ENCODE data around the gene RSPRY1.
"Not testable (repeated sequence)": the region's sequence is repeated elsewhere in the genome, so short reads cannot be mapped to it uniquely, and the experiment has no call there.

Gene RSPRY1

DNA sequence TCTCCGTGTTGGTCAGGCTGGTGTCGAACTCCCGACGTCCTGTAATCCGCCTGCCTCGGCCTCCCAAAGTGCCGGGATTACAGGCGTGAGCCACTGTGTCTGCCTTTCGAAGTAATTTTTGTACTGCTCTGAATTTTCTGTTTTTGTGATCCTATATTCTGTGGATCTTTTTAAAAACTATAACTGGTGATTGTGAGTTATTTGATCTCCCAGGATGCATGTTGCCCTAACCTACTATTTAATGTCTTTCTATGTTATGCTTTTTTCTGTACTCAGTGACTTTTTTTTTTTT lies 2.5 kb downstream of the RSPRY1 start:
- no peak for TF ChIP-seq ZFX (IDR thresholded peaks at IDR 0.05)
- TF ChIP-seq, protein P1, sequence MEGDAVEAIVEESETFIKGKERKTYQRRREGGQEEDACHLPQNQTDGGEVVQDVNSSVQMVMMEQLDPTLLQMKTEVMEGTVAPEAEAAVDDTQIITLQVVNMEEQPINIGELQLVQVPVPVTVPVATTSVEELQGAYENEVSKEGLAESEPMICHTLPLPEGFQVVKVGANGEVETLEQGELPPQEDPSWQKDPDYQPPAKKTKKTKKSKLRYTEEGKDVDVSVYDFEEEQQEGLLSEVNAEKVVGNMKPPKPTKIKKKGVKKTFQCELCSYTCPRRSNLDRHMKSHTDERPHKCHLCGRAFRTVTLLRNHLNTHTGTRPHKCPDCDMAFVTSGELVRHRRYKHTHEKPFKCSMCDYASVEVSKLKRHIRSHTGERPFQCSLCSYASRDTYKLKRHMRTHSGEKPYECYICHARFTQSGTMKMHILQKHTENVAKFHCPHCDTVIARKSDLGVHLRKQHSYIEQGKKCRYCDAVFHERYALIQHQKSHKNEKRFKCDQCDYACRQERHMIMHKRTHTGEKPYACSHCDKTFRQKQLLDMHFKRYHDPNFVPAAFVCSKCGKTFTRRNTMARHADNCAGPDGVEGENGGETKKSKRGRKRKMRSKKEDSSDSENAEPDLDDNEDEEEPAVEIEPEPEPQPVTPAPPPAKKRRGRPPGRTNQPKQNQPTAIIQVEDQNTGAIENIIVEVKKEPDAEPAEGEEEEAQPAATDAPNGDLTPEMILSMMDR (conservative IDR thresholded peaks at IDR 0.05): no peak
- H3K27ac ChIP-seq: peak overlapping the region; percentile 60

DNA sequence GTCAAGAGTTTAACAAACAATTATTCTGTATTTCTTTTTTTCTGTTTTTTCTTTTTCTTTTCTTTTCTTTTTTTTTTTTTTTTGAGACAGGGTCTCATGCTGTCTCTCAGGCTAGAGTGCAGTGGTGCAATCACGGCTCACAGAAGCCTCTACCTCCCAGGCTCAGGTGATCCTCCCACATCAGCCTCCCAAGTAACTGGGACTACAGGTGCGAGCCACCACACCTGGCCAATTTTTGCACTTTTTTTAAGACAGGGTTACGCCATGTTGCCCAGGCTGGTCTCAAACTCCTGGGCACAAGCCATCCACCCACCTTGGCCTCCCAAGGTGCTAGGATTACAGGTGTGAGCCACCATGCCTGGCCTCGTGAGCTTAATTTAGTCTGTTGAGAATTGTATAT lies 3.4 kb downstream of the RSPRY1 start:
- H3K27ac ChIP-seq: not testable (repeated sequence)

DNA sequence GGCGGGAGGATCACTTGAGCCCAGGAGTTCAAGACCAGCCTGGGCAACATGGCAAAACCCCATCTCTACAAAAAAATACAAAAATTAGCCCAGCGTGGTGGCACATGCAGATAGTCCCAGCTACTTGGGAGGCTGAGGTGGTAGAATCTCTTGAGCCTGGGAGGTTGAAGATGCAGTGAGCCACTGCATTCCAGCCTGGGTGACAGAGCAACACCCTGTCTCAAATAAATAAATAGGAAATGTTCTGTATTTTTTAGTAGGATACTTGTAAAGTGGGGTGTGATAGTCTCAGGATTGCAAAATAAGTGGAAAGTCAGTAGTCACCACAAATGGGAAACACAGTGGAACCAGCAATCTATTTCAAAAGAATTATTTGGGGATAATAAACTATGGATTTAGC lies 4.0 kb downstream of the RSPRY1 start:
- TF ChIP-seq, protein P1 (conservative IDR thresholded peaks at IDR 0.05): no peak
- TF ChIP-seq ZFX (IDR thresholded peaks at IDR 0.05): no peak
- H3K27ac ChIP-seq: no peak overlapping the region

DNA sequence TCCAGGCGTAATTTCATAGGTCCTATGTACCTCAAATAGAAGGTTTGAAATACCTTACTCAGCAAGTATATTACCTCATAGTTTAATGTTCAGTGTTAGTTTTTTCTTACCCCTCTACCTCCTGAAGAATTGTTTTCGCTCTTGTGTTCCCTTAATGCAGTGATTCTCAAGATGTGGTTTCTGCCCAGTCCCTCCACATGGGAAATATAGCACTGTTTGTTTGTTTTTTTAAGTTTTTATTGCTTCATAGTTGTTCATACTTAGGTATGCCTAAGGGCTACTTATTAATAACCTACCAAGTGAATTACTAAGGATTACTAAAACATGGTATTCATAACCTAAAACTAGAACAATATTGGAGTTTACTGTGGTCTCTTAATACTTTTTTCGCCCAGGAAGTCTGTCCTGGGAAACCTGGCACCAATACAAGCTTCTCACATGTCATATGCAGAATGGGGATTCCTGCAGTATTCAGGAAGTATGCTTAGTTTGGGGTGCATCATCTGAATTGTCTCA lies 5.0 kb downstream of the RSPRY1 start:
- TF ChIP-seq, protein P1 (conservative IDR thresholded peaks at IDR 0.05): no peak
- TF ChIP-seq ZFX (IDR thresholded peaks at IDR 0.05): no peak
- no peak overlapping the region for H3K27ac ChIP-seq

DNA sequence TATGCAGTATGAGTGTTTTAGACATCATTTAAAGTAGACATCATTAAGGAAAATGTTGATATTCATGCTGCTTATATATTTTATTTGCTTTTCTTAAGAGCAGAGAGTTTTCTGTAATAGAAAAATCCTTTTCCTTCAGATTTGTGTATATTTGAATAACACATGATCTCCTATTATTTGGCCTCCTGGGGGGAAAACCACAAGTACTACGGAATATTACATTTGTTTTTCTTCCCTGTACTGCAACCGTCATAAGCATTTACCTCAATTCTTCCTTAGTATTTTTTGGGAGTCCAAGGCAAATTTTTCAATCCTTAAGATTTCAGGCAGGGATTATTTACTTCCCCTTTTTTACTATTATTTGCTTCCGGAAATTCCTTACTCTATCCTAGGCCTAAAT lies 6.0 kb downstream of the RSPRY1 start:
- no peak overlapping the region for H3K27ac ChIP-seq
- TF ChIP-seq, protein P1 (conservative IDR thresholded peaks at IDR 0.05): no peak
- TF ChIP-seq ZFX (IDR thresholded peaks at IDR 0.05): no peak

DNA sequence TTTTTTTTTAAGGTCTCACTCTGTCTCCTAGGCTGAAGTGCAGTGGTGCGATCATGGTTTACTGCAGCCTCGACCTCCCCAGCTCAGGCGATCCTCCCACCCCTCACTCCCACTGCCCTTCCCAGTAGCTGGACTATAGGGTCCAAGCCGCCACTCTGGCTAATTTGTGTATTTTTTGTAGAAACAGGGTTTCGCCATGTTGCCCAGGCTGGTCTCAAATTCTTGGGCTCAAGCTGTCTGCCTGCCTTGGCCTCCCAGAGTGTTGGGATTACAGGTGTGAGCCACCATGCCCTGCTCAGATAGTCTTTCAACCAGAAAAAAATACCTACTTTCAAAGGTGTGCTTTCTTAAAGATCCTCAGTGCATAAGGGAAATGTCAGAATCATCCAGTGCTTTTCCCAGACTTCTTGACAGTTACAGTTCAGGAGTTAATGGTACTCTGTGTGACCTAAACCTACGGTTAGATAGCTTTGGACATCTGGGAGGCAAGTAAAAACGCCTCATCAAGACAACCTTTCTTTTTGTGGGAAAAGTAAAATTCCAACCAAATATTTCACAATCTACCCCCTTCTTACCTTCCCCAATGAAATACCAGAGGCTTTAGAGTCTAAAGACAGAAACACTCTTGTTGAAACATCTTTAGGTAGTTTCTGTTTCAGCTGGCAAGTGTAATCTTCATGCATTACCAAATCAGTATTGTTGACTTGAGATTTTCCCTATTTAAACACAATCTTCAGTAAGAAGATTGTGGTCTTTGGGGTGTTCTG lies 6.8 kb downstream of the RSPRY1 start:
- TF ChIP-seq, protein P1 (conservative IDR thresholded peaks at IDR 0.05): no peak
- TF ChIP-seq ZFX (IDR thresholded peaks at IDR 0.05): no peak
- no peak overlapping the region for H3K27ac ChIP-seq

DNA sequence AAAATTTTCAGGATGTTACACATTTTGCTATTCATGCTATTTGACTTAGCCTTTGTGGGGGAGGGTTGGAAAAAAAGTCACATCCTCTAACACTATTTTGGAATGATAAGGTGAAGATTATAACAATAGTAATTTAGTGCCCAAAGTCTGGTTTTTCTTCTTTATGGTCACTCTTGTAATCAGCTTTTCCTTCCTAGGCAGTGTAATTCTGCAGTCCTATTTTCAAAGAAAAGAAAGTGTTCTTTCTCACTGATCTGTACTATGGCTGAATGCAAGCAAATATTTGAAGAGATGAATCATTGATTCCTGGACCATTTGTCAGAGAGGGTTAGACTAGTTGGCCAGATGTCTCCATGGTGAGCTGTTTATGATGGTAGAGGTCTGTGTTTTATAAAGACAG lies 8.4 kb downstream of the RSPRY1 start:
- no peak overlapping the region for H3K27ac ChIP-seq
- TF ChIP-seq, protein P1 (conservative IDR thresholded peaks at IDR 0.05): no peak
- TF ChIP-seq ZFX (IDR thresholded peaks at IDR 0.05): no peak

DNA sequence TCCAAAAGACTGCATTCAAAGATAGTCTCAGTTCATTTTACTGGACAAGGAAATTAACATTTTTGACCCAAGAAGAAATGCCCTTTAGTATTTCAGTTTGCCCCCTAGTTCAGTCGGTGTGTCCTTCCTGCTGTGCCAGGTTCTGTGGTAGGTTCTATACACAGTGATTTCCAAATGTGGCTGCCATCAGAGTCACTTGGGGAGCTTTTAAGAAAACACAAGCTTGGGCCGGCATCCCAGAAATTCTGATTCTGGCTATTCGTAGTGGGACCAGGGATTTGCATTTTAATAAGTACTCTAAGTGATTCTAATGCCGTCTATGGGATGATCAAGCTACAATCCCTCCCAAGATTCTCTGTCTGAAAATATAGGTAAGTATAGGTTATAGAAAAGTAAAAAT lies 10.2 kb downstream of the RSPRY1 start:
- no peak overlapping the region for H3K27ac ChIP-seq
- TF ChIP-seq, protein P1 (conservative IDR thresholded peaks at IDR 0.05): no peak
- TF ChIP-seq ZFX (IDR thresholded peaks at IDR 0.05): no peak
